H1 (cell line): ENCODE data around the gene DAPK3. TPM values are rescaled to one million over a fixed set of nuclear protein-coding genes. Genes with fewer than 3 reads are reported as not detected.
A peak's percentile ranks its signal among the peaks of the same experiment; 100 is the strongest.

Source experiments
- ATF2 ChIP-seq: IDR thresholded peaks from 2 replicates; pipeline ENCODE4 v1.6.1; 2012; ENCODE audit warnings: low read length, inconsistent platforms
- ATF3 ChIP-seq: IDR thresholded peaks from 2 replicates; pipeline ENCODE4 v1.6.1; 2011; ENCODE audit warnings: low read depth, mild to moderate bottlenecking, low read length; ENCODE audit not compliant: insufficient read depth
- BACH1 ChIP-seq: IDR thresholded peaks from 2 replicates; pipeline ENCODE4 v1.6.1; 2012; ENCODE audit warnings: low read length, improper control_type of control experiment
- BRCA1 ChIP-seq: IDR thresholded peaks from 2 replicates; pipeline ENCODE4 v1.6.1; 2012; ENCODE audit warnings: low read depth, low read length, improper control_type of control experiment
- EZH2 ChIP-seq: fragments of 200-600 bp; sonication (generic); IDR thresholded peaks from 2 replicates; pipeline ENCODE4 v1.7.1; 2012; ENCODE audit warnings: low read depth, mild to moderate bottlenecking, moderate library complexity, low read length, inconsistent platforms; ENCODE audit not compliant: severe bottlenecking
- GABPA ChIP-seq: IDR thresholded peaks from 2 replicates; pipeline ENCODE4 v1.6.1; 2011; ENCODE audit warnings: mild to moderate bottlenecking, low read length, moderate library complexity, borderline replicate concordance; ENCODE audit not compliant: insufficient read depth
- KDM5A ChIP-seq: fragments of 200-600 bp; IDR thresholded peaks from 2 replicates; pipeline ENCODE4 v1.7.1; 2012; ENCODE audit warnings: mild to moderate bottlenecking, low read length, inconsistent platforms, mixed read lengths
- RAD21 ChIP-seq, 2 experiments: IDR thresholded peaks in 1 of 2; conservative IDR thresholded peaks in 1 of 2; 2 replicates each; pipeline ENCODE4 v1.6.1; 2011; ENCODE audit warnings: low read depth in 2 of 2, low read length in 2 of 2, improper control_type of control experiment in 1 of 2, inconsistent platforms in 1 of 2, mild to moderate bottlenecking in 1 of 2, moderate library complexity in 1 of 2
- RBBP5 ChIP-seq: IDR thresholded peaks from 2 replicates; pipeline ENCODE4 v1.7.1; 2012; ENCODE audit warnings: low read depth, mild to moderate bottlenecking, inconsistent platforms, low read length, moderate library complexity, borderline replicate concordance
- RNF2 ChIP-seq: fragments of 200-900, 300-1000 bp; sonication (generic); IDR thresholded peaks from 2 replicates; pipeline ENCODE4 v1.7.1; 2016; ENCODE audit warnings: borderline replicate concordance, low read depth, mild to moderate bottlenecking, antibody characterized with exemption, low read length; ENCODE audit not compliant: poor library complexity, severe bottlenecking; ENCODE audit errors: missing control alignments
- SIN3A ChIP-seq, 2 experiments: IDR thresholded peaks in 1 of 2; conservative IDR thresholded peaks in 1 of 2; 2 replicates each; pipeline ENCODE4 v1.6.1; 2011 to 2012; ENCODE audit warnings: low read length in 2 of 2, improper control_type of control experiment in 1 of 2, low read depth in 1 of 2, mild to moderate bottlenecking in 1 of 2
- SP2 ChIP-seq: IDR thresholded peaks from 2 replicates; pipeline ENCODE4 v1.6.1; 2012; ENCODE audit warnings: mild to moderate bottlenecking, low read length, inconsistent platforms
- SP4 ChIP-seq: IDR thresholded peaks from 2 replicates; pipeline ENCODE4 v1.6.1; 2012; ENCODE audit warnings: low read length, inconsistent platforms
- SRF ChIP-seq: IDR thresholded peaks from 2 replicates; pipeline ENCODE4 v1.6.1; 2011; ENCODE audit warnings: mild to moderate bottlenecking, low read depth, low read length, moderate library complexity
- TAF7 ChIP-seq: optimal IDR thresholded peaks from 2 replicates; pipeline ENCODE3; 2011; ENCODE audit warnings: low read depth, mild to moderate bottlenecking, inconsistent platforms, low read length, moderate library complexity, borderline replicate concordance
- TBP ChIP-seq: IDR thresholded peaks from 2 replicates; pipeline ENCODE4 v1.6.1; 2011; ENCODE audit warnings: low read depth, low read length, improper control_type of control experiment
- TCF12 ChIP-seq: IDR thresholded peaks from 2 replicates; pipeline ENCODE4 v1.6.1; 2011; ENCODE audit warnings: low read depth, mild to moderate bottlenecking, low read length
- USF2 ChIP-seq: IDR thresholded peaks from 2 replicates; pipeline ENCODE4 v1.6.1; 2011; ENCODE audit warnings: low read length, improper control_type of control experiment
- YY1 ChIP-seq: IDR thresholded peaks from 2 replicates; pipeline ENCODE4 v1.6.1; 2011; ENCODE audit warnings: low read depth, mild to moderate bottlenecking, low read length
- polyA plus RNA-seq, 7 experiments: library from polyadenylated mRNA; depleted of rRNA in 3 of 7; stranded (reverse) in 5 of 7; unstranded in 2 of 7; fragments of >200 nt in 5 of 7; fragments of 200-250 nt in 2 of 7; gene quantifications; 1 replicate in 5 of 7; 2 replicates in 1 of 7; 4 replicates in 1 of 7; pipeline versions ENCODE4 v1.2.1 to v1.2.3, GENCODE V29; 2011 to 2013; ENCODE audit warnings: missing spikeins in 2 of 7, mixed read lengths in 2 of 7
- total RNA-seq: library from RNA; stranded (reverse); fragmentation: NEBNext Ultra II Directional; extraction: Animal tissue kit (Norgen Biotek cat#: 25700); gene quantifications from 2 replicates; pipeline ENCODE4 v1.2.1, GENCODE V29; 2021

DAPK3 gene
- total and polyA plus RNA-seq, 2 of the 8 experiments (the other 6 are each of a cell fraction or from before 2014, with no cell fraction given), result 53.2 to 78.1 TPM

GRCh38 chr19:4007021-4007835 lies 36.3 kb upstream of the DAPK3 start, which contains the start of gene PIAS4 (continued):
- 0 out of 2 replicates have a peak, but pooled peaks have one; percentile 4 for TF ChIP-seq TCF12
- TF ChIP-seq ATF2, result no peak
- peak; percentile 58 for TF ChIP-seq TAF7
- TF ChIP-seq SRF, result no peak
- no peak for TF ChIP-seq RNF2
- TF ChIP-seq TBP, result peak; percentile 68; the same call in 1 of the 2 replicates
- peak; percentile 91; the same call in 1 of the 2 replicates for TF ChIP-seq RBBP5
- no peak for TF ChIP-seq BRCA1
- TF ChIP-seq ATF3, result peak; percentile 65; the same call in 1 of the 2 replicates
- TF ChIP-seq RAD21 (IDR thresholded peaks at IDR 0.05 in 1 of 2, conservative IDR thresholded peaks at IDR 0.05 in 1 of 2; ENCODE audit: low read depth in 2 of 2, low read length in 2 of 2), result no peak; a peak in 1 of 4 replicates
- TF ChIP-seq SIN3A (conservative IDR thresholded peaks at IDR 0.05 in 1 of 2, IDR thresholded peaks at IDR 0.05 in 1 of 2; ENCODE audit: low read depth in 1 of 2, low read length in 2 of 2), result peak in 1 of 2 experiments; percentile 78; a peak in 2 of 4 replicates
- 0 out of 2 replicates have a peak, but pooled peaks have one; percentile 27 for TF ChIP-seq SP4
- no peak; the same call in 1 of the 2 replicates for TF ChIP-seq KDM5A
- peak; percentile 95 for TF ChIP-seq USF2
- peak; percentile 95 for TF ChIP-seq YY1
- no peak for TF ChIP-seq BACH1
- TF ChIP-seq EZH2, result no peak
- peak; percentile 29; the same call in 1 of the 2 replicates for TF ChIP-seq GABPA
- TF ChIP-seq SP2, result no peak
